Osteocyte (in vitro differentiated cells): ENCODE data around the gene FGF5. TPM values are rescaled to one million over a fixed set of nuclear protein-coding genes. Genes with fewer than 3 reads are reported as not detected.

Experiments
- DNase-seq: peaks from one replicate; pipeline ENCODE4 v3.0.0; 2021; ENCODE audit warnings: mixed read lengths; ENCODE audit not compliant: unreplicated experiment; ENCODE audit errors: extremely low spot score
- H3K27ac Mint-ChIP-seq: one replicate; pipeline ENCODE4 v1.8.0; 2021; ENCODE audit warnings: mild to moderate bottlenecking, mixed read lengths; ENCODE audit not compliant: unreplicated experiment
- H3K27me3 Mint-ChIP-seq: one replicate; pipeline ENCODE4 v1.8.0; 2021; ENCODE audit warnings: mixed read lengths; ENCODE audit not compliant: unreplicated experiment
- H3K36me3 Mint-ChIP-seq: one replicate; pipeline ENCODE4 v1.8.0; 2021; ENCODE audit warnings: mixed read lengths; ENCODE audit not compliant: unreplicated experiment
- H3K4me1 Mint-ChIP-seq: one replicate; pipeline ENCODE4 v1.8.0; 2021; ENCODE audit warnings: mixed read lengths; ENCODE audit not compliant: unreplicated experiment
- H3K4me3 Mint-ChIP-seq: one replicate; pipeline ENCODE4 v1.8.0; 2021; ENCODE audit warnings: mild to moderate bottlenecking, moderate library complexity, mixed read lengths; ENCODE audit not compliant: unreplicated experiment
- H3K9me3 Mint-ChIP-seq: one replicate; pipeline ENCODE4 v1.8.0; 2021; ENCODE audit warnings: mixed read lengths; ENCODE audit not compliant: unreplicated experiment
- total RNA-seq: library from RNA; stranded (reverse); gene quantifications from 2 replicates; pipeline ENCODE4 v1.2.1, GENCODE V29; 2021
- TF ChIP-seq, protein P1 (sequence below): fragments of 200-600 bp; sonication (generic); IDR thresholded peaks from 2 replicates; pipeline ENCODE4 v1.5.0; 2021; ENCODE audit warnings: antibody characterized with exemption, mild to moderate bottlenecking, moderate library complexity

FGF5 gene
- total RNA-seq, 1 donor from 2014 or later, result 8.2 TPM

DNA sequence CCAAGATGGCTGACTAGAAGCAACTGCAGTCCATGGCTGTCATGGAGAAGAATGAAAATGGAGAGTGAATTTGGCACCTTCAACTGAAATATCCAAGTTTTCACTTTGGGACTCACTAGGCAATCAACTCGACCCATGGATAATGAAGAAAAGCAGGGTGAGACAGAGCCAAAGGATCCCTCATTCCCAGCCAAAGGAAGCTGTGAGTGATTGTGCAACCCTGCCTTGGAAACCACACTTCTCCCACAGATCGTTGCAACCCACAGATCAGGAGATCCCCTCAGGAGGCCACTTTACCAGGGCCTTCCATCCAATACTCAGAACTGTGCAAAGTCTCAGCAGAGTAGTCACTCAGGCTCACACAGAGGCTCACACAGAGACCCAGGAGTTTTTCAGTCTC lies 73.6 kb downstream of the FGF5 start:
- DNase-seq, result no peak
- H3K27ac Mint-ChIP-seq, result no peak overlapping the region
- peaks cover 22% of the 10 kb centered on the region for H3K27me3 Mint-ChIP-seq
- peaks cover 9% of the 10 kb centered on the region for H3K4me1 Mint-ChIP-seq
- no peaks in the 10 kb centered on the region for H3K36me3 Mint-ChIP-seq
- peaks cover 19% of the 10 kb centered on the region for H3K9me3 Mint-ChIP-seq
- TF ChIP-seq, protein P1, sequence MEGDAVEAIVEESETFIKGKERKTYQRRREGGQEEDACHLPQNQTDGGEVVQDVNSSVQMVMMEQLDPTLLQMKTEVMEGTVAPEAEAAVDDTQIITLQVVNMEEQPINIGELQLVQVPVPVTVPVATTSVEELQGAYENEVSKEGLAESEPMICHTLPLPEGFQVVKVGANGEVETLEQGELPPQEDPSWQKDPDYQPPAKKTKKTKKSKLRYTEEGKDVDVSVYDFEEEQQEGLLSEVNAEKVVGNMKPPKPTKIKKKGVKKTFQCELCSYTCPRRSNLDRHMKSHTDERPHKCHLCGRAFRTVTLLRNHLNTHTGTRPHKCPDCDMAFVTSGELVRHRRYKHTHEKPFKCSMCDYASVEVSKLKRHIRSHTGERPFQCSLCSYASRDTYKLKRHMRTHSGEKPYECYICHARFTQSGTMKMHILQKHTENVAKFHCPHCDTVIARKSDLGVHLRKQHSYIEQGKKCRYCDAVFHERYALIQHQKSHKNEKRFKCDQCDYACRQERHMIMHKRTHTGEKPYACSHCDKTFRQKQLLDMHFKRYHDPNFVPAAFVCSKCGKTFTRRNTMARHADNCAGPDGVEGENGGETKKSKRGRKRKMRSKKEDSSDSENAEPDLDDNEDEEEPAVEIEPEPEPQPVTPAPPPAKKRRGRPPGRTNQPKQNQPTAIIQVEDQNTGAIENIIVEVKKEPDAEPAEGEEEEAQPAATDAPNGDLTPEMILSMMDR, result no peak
- no peak overlapping the region for H3K4me3 Mint-ChIP-seq

Other genes starting within 250 kb of the FGF5 start
- gene ANTXR2, start 193.4 kb upstream of the FGF5 start, total RNA-seq, result 35.3 and 39.1 TPM in 2 replicates
- 0.10 and 0.13 TPM in 2 replicates for gene PRDM8, start 69.2 kb upstream of the FGF5 start, total RNA-seq
- not detected in 2 replicates for gene CFAP299, start 69.1 kb downstream of the FGF5 start, total RNA-seq